Cerebellar cortex (tissue), 1 donor: Measurements from ENCODE around the gene ZDHHC14.

Source experiments
- DNase-seq: peaks from one replicate; pipeline ENCODE4 v3.0.0-alpha.2; 2015; ENCODE audit warnings: low spot score

ZDHHC14 gene

GRCh38 chr6:157492741-157493140 lies 111.8 kb downstream of the ZDHHC14 start:
- no peak for DNase-seq

GRCh38 chr6:157493173-157493572 lies 112.2 kb downstream of the ZDHHC14 start:
- no peak for DNase-seq

- DNase-seq = no peak
Observed at GRCh38 chr6:157493576-157493975, 112.6 kb downstream of the ZDHHC14 start.

GRCh38 chr6:157494132-157494710 lies 113.2 kb downstream of the ZDHHC14 start:
- peak; percentile 90 for DNase-seq

GRCh38 chr6:157496534-157497095 lies 115.6 kb downstream of the ZDHHC14 start:
- DNase-seq = no peak

- no peak for DNase-seq
Observed at GRCh38 chr6:157497579-157497978, 116.6 kb downstream of the ZDHHC14 start.

DNA sequence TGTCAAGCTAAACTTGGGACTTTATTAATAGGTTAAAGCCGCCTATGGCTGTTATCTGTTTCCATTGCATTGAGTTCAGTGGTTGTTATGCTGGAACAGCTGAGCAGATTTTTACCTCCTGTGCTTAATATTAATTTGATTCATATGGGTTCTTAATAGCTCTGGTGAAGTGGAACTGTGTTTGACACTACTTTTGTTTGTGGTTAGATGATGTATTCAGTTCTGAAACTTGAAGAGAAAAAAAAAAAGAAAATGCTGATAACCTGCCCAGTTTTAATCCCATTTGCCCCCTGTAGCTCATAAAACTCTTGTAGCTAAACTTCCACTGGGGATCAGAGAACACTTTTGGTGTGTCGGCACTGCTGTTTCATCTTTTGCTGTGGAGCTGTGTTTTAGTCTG lies 117.8 kb downstream of the ZDHHC14 start:
- DNase-seq = no peak

DNA sequence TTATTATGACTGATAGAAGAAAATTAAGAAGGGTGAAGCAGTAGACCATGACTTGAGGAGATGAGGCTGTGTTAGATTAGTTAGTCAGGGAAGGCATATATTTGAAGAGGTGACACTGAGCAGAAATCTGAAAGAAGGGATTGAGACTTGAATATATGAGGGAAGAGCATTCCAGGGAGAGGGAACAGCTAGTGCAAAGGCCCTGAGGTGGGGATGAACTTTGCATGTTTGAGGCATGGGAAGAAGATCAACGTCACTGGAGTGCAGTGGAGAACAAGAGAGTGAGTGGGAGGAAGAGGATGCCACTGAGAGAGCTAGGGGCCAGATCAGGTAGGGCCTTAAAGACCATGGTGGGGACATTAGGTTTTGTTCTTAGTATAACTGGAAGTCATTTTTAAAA lies 119.0 kb downstream of the ZDHHC14 start:
- DNase-seq = no peak

GRCh38 chr6:157503018-157503747 lies 122.2 kb downstream of the ZDHHC14 start:
- DNase-seq = no peak

GRCh38 chr6:157505912-157506491 lies 125.0 kb downstream of the ZDHHC14 start:
- no peak for DNase-seq

DNA sequence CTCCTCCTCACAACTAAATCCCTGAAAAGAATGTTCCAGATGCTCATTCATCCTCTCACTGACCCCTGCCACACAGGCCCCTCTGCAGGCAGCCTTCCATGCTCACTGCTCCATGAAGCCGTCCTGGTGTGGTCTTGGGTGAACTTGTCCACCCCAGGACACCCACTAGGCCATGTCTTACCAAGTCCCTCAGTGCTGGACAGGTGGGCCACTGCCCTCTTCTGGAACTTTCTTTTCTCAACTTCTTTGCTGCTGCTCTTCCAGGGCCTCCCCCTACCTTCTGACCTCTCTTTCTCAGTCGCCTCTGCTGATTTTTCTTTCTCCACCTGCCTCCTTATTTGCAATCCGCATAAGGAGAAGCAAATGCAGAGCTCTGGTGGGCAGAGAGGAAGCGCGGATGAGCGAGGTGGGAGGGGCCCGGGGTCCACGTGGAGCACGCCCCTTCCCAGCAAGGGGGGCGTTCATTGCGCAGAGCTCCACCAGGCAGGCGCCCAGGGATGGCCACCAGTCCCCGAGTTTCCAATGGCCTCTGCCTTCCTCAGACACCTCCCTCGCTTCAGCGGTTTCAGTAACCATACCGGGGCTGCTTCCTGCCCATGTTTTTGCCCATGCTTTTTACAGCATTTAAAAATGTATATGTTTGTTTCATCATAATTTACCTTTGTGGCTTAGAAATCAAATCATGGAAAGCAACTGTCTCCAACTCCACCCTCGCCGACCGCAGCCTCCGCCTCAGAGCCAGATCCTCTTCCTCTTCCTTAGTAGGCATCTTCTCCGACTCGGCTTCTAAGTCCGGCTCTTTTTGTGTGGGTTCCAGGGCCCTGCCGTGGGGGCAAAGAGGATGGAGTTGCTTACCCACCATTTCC lies 129.6 kb downstream of the ZDHHC14 start:
- DNase-seq = no peak

DNA sequence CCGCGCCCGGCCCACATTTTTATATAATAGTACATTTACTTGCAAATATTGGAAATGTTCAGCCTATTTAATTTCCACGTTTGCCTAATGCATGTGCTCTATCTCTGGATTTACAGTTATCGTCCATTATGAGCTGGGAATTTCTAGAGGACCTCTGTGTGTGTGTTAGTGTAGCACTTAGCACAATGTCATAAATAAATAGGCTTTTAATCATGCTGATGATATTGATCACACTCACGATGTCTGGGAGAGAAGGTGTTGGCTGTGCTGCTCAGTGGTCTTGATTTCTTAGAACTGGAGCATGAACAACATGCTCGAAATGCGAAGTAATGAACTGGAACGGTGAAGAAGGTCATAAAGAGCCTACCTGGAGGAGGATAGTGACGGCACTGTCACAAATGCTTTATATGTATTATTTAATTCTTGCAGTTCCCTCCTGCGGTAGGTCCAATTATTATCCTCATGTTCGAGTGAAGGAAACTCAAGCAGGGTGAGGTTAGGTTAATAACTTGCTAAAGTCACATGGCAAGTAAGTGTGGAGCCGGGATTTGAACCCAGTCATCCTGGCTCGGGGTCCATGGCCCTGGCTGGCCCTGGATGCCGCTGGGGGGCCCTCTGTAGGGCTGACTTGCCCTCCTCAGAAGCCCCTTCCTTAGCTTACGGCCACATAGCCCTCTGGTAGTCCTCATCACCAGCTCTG lies 130.8 kb downstream of the ZDHHC14 start:
- DNase-seq = no peak

DNA sequence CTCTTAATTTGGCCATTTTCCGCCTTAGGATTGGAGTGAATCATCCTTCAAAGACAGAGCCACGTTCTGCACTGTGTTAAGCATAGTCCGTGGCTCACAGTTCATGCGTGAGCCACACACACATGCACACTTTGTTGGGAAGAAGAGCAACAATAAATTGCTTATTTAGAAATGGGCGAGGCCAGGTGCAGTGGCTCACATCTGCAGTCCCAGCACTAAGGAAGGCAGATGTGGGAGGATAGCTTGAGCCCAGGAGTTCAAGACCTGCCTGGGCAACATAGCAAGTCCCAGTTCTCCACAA lies 131.3 kb downstream of the ZDHHC14 start:
- no peak for DNase-seq

DNA sequence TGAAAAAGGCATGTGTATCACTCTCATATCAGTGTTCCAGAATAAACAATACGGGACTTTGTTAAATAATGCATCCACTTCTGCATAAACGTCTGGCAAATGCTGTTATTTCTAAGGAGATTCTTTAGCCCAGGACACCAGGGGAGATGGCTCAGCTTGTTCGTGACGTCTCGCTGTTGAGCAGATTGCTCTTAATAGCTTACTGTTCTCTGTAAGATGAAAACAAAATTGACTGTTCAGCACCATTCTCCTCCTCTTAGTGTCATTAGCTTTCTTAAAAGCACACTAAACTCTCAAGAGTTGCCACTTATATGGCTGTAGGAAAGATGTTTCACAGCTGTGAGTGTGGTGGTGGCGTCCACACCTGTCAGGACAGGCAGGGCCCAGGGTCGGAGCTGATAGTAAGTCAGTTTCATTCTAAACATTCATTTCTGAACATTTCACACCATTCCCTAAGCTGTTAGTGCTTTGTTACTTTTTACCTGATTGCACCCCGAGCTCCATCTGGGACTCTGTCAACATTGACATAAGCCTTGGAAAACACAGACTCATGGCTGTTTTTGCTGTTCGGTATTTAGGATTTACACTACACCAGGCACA lies 132.1 kb downstream of the ZDHHC14 start:
- DNase-seq = peak; percentile 65

- no peak for DNase-seq
Observed at GRCh38 chr6:157513619-157514485, 132.9 kb downstream of the ZDHHC14 start.

DNA sequence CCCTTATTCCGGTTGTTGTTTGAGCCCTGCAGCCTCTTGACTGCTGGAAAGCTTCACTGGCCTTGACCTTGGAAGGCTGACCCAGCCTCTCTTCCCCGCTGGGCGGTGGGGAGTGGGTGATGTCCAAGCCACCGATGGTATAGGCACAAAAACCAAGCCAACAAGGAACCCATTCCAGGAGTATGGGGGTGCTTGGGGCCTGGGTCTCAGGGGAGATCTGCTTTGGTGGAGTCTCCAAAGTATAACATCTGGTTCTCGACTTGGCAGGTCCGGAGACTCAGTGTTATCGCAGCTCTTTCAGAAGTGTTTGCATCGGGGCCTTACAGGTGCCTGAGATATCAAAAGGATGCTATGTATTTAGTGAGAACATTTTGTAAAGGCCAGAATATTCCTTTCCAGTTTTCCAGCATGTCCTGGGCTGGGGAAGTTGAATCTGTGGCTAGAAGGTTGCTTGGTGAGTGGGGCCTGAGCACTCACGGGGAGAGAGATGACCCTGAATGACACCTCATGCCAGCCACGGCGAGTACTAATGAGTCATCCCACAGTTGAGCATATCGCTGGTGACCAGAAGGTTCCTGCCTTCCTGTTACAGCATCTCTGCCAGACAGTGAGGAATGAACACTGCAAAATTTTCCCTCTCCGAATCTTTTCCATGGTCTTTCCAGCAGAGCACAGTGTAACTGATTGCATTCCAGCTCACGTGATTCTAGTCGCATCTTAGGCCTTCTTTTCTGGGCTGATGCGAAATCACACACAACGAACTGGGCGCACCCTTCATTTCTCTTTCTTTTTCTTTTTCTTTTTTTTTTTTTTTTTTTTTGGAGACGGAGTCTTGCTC lies 133.9 kb downstream of the ZDHHC14 start:
- peak; percentile 80 for DNase-seq

GRCh38 chr6:157516319-157517026 lies 135.5 kb downstream of the ZDHHC14 start:
- no peak for DNase-seq

- peak; percentile 66 for DNase-seq
Observed at GRCh38 chr6:157517601-157518359, 136.8 kb downstream of the ZDHHC14 start.
